ENCODE data around the gene AGT.

Gene AGT

DNA sequence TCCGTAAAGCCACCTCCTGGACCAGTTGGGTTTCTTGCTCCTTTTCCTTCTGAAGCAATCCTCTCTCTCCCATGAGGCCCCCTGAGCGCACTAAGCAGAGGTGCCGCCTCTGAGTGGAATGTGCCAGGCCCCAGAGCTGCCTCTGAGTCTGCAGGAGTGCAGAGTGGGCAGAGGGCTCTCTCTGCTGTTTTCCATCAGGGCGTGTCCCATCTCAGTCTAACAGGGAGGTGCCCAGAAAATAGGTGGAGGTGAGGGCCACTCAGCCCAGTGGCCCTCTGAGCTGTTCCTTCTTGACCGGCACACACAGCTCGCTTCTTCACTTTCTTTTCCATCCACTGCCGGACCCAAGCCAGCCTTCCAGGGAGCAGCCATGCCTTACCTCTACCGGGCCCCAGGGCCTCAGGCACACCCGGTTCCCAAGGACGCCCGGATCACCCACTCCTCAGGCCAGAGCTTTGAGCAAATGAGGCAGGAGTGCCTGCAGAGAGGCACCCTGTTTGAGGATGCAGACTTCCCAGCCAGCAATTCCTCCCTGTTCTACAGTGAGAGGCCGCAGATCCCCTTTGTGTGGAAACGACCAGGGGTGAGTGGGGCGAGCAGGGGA lies 33.3 kb upstream of the AGT start, which contains the start of gene CAPN9:
CAPN9 (plus strand) TSS at position 262 of the 604 bp plus-strand sequence; CDS start at position 371, 109 bp downstream.
- no peak for DNase-seq
- intact Hi-C loops (cut with DNase I; ENCODE audit: low total_unique reads), result no loop called here
- TF ChIP-seq, protein P1, sequence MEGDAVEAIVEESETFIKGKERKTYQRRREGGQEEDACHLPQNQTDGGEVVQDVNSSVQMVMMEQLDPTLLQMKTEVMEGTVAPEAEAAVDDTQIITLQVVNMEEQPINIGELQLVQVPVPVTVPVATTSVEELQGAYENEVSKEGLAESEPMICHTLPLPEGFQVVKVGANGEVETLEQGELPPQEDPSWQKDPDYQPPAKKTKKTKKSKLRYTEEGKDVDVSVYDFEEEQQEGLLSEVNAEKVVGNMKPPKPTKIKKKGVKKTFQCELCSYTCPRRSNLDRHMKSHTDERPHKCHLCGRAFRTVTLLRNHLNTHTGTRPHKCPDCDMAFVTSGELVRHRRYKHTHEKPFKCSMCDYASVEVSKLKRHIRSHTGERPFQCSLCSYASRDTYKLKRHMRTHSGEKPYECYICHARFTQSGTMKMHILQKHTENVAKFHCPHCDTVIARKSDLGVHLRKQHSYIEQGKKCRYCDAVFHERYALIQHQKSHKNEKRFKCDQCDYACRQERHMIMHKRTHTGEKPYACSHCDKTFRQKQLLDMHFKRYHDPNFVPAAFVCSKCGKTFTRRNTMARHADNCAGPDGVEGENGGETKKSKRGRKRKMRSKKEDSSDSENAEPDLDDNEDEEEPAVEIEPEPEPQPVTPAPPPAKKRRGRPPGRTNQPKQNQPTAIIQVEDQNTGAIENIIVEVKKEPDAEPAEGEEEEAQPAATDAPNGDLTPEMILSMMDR (IDR thresholded peaks at IDR 0.05), result no peak
- no peaks in the 10 kb centered on the region for H3K27me3 ChIP-seq
- H3K9me3 ChIP-seq, result no peaks in the 10 kb centered on the region
- H3K36me3 ChIP-seq, result no peaks in the 10 kb centered on the region
- H3K27ac ChIP-seq, result no peak within 1 kb of the TSS
- peaks cover 0 to 3% (median 0%) of the 10 kb centered on the region in 4 donors for H3K4me1 ChIP-seq
- no peak within 1 kb of the TSS for H3K4me3 ChIP-seq

DNA sequence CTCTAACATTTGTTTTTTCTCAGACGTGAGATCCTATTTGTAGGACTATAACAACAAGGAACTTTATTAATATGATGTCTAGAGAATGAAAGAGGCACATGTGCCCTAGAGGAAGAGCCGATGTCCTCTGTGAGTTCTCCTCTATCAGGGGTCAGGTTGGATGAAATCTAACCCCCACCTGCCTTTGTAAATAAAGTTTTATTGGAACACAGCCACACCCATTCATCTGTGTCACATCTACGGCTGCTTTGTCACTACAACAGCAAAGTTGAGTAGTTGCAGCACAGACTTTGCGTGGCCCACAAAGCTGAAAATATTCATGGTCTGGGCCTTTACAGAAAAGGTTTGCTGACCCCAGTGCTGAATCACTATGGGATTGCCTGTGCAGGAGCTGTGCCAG lies 32.7 kb upstream of the AGT start:
- intact Hi-C loops (cut with DNase I; ENCODE audit: low total_unique reads), result no loop called here
- H3K4me1 ChIP-seq, result peaks cover 0 to 3% (median 0%) of the 10 kb centered on the region in 4 donors
- no peaks in the 10 kb centered on the region for H3K27me3 ChIP-seq
- no peak overlapping the region for H3K27ac ChIP-seq
- H3K4me3 ChIP-seq, result no peak overlapping the region
- H3K36me3 ChIP-seq, result no peaks in the 10 kb centered on the region
- no peaks in the 10 kb centered on the region for H3K9me3 ChIP-seq
- TF ChIP-seq, protein P1 (IDR thresholded peaks at IDR 0.05), result no peak
- no peak for DNase-seq

DNA sequence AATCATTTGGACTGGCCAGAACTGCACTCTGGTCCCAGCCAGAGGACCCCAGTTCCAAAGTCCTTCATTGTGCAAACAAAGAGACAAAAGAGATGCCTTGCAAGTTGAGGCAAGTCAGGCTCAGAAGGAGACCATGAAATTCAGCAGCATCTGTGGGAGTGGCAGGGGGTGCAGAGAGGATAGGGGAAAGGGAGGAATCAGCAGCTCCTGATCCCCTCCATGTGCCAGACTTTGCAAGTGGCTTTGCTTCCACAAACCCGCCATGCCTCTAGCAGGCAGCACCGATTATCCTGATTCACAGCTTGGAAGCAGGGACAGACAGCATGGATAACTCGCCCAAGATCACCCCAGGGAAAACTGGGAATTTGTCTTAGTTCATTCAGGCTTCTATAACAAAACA lies 31.1 kb upstream of the AGT start:
- H3K9me3 ChIP-seq, result no peaks in the 10 kb centered on the region
- intact Hi-C loops (cut with DNase I; ENCODE audit: low total_unique reads), result no loop called here
- DNase-seq, result no peak
- peaks cover 0 to 3% (median 0%) of the 10 kb centered on the region in 4 donors for H3K4me1 ChIP-seq
- no peak overlapping the region for H3K27ac ChIP-seq
- H3K4me3 ChIP-seq, result no peak overlapping the region
- no peaks in the 10 kb centered on the region for H3K36me3 ChIP-seq
- H3K27me3 ChIP-seq, result no peaks in the 10 kb centered on the region
- TF ChIP-seq, protein P1 (IDR thresholded peaks at IDR 0.05), result no peak

DNA sequence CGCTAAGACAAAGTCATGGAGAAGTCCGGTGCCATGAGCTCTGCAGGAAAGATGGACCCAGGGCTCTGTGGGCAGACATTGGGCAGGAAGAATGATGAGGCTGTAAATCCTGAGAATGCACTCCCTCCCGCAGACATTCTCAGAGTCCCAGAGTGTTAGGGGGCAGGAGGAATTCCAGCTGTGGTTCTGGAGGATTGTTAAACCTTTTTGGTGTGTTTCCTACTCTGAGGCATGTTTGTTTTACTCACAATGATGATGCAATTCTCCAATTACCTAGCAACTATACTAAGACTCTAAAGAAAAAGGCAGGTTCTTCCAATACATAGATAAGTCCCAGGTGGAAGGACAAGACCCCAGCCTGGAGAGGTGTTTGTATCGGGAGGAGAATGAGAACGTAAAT lies 30.5 kb upstream of the AGT start:
- Histone ChIP-seq H3K27ac (no peak overlapping the region), H3K36me3 (no peaks in the 10 kb centered on the region), H3K4me1 (peaks cover 0 to 3% (median 0%) of the 10 kb centered on the region in 4 donors), H3K27me3 (no peaks in the 10 kb centered on the region), H3K4me3 (no peak overlapping the region), H3K9me3 (no peaks in the 10 kb centered on the region)
- no peak for DNase-seq
- intact Hi-C loops (cut with DNase I; ENCODE audit: low total_unique reads), result no loop called here
- TF ChIP-seq, protein P1 (IDR thresholded peaks at IDR 0.05), result no peak

DNA sequence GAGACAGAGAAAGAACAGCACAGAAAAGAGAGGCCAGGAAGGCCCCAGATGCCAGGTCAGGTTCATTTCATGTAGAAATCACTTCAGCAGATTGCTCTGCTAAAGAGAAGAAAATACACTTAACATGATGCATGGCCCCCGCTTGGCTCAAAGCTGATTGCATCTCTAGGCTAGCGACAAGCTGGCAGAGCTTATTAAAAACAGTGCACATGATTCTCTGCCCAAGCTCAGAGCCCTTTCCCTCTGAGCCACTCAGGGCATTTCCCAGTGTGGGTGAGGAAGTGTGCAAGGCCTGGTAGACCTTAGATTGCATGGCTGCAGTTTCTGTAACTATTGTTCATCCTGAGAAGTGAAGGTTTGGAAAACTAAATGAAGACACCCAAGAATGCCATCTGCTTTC lies 30.0 kb upstream of the AGT start:
- Histone ChIP-seq H3K9me3 (no peaks in the 10 kb centered on the region), H3K4me3 (no peak overlapping the region), H3K36me3 (no peaks in the 10 kb centered on the region), H3K27me3 (no peaks in the 10 kb centered on the region), H3K27ac (no peak overlapping the region), H3K4me1 (peaks cover 0 to 3% (median 0%) of the 10 kb centered on the region in 4 donors)
- TF ChIP-seq, protein P1 (IDR thresholded peaks at IDR 0.05), result no peak
- no peak for DNase-seq
- intact Hi-C loops (cut with DNase I; ENCODE audit: low total_unique reads), result no loop called here

Measured in tibial artery (tissue), 4 donors.